ENCODE measurements around the gene RPN1.

- TF ChIP-seq CTCF (conservative IDR thresholded peaks at IDR 0.05; ENCODE audit: low read length) (no peak), EZH2phosphoT487 (IDR thresholded peaks at IDR 0.05; ENCODE audit: borderline replicate concordance, low read depth, low read length) (no peak)
Observed at GRCh38 chr3:128616516-128617269, 33.9 kb downstream of the RPN1 start.
